Loucy (cell line): ENCODE data around the gene FGF5.

ENCODE experiments used
- H2AFZ ChIP-seq: fragments of 200-600 bp; sonication (generic); 2 replicates; pipeline ENCODE4 v1.6.0; 2016; ENCODE audit warnings: antibody characterized with exemption, mild to moderate bottlenecking, low read length, moderate library complexity
- H3F3A ChIP-seq: fragments of 200-600 bp; 2 replicates; pipeline ENCODE4 v1.6.0; 2016; ENCODE audit warnings: antibody characterized with exemption, low read depth, mild to moderate bottlenecking
- H3K27me3 ChIP-seq: fragments of 200-600 bp; sonication (generic); 2 replicates; pipeline ENCODE4 v1.6.1; 2014; ENCODE audit warnings: low read length, mild to moderate bottlenecking; ENCODE audit not compliant: insufficient read depth, poor library complexity, severe bottlenecking
- H3K36me3 ChIP-seq: fragments of 200-600 bp; sonication (generic); 2 replicates; pipeline ENCODE4 v1.6.1; 2016; ENCODE audit warnings: low read length; ENCODE audit not compliant: insufficient read depth
- H3K4me1 ChIP-seq: fragments of 200-600 bp; sonication (generic); 2 replicates; pipeline ENCODE4 v1.5.1; 2014; ENCODE audit warnings: low read length, mild to moderate bottlenecking; ENCODE audit not compliant: insufficient read depth, poor library complexity, severe bottlenecking
- H3K4me2 ChIP-seq: fragments of 200-600 bp; sonication (generic); 2 replicates; pipeline ENCODE4 v1.6.0; 2014; ENCODE audit warnings: antibody characterized with exemption, low read length, low read depth, mild to moderate bottlenecking; ENCODE audit not compliant: poor library complexity, severe bottlenecking
- H3K4me3 ChIP-seq: fragments of 200-600 bp; sonication (generic); 2 replicates; pipeline ENCODE4 v1.5.1; 2014; ENCODE audit warnings: low read length, mild to moderate bottlenecking, mixed read lengths; ENCODE audit not compliant: poor library complexity, severe bottlenecking
- H3K79me2 ChIP-seq: fragments of 200-600 bp; sonication (generic); 2 replicates; pipeline ENCODE4 v1.6.1; 2014; ENCODE audit warnings: low read length; ENCODE audit not compliant: insufficient read depth
- H3K9ac ChIP-seq: fragments of 200-600 bp; sonication (generic); 2 replicates; pipeline ENCODE4 v1.6.0; 2014; ENCODE audit warnings: mild to moderate bottlenecking, low read depth, low read length, moderate library complexity; ENCODE audit not compliant: poor library complexity, severe bottlenecking
- H3K9me2 ChIP-seq: fragments of 200-600 bp; sonication (generic); replicated peaks from 2 replicates; pipeline ENCODE4 v1.6.1; 2016; ENCODE audit warnings: low read depth, low read length, mixed read lengths
- H3K9me3 ChIP-seq: fragments of 200-600 bp; sonication (generic); 2 replicates; pipeline ENCODE4 v1.6.1; 2014; ENCODE audit warnings: mild to moderate bottlenecking, antibody characterized with exemption, low read length, low read depth; ENCODE audit not compliant: insufficient read depth
- H4K20me1 ChIP-seq: fragments of 200-600 bp; sonication (generic); 2 replicates; pipeline ENCODE4 v1.6.0; 2014; ENCODE audit warnings: antibody characterized with exemption, low read length, mild to moderate bottlenecking; ENCODE audit not compliant: insufficient read depth, poor library complexity, severe bottlenecking
- CTCF ChIP-seq: fragments of 200-600 bp; sonication (generic); conservative IDR thresholded peaks from 2 replicates; pipeline ENCODE4 v1.5.1; 2014; ENCODE audit warnings: mild to moderate bottlenecking, antibody characterized with exemption, low read length
- EZH2phosphoT487 ChIP-seq: fragments of 200-600 bp; IDR thresholded peaks from 2 replicates; pipeline ENCODE4 v1.6.1; 2018; ENCODE audit warnings: antibody characterized with exemption, mild to moderate bottlenecking, moderate library complexity, borderline replicate concordance

FGF5 gene

GRCh38 chr4:80308466-80308822 is 42.0 kb downstream of the FGF5 start:
- H3K4me2 ChIP-seq, result no peak overlapping the region

GRCh38 chr4:80309294-80310004 is 43.0 kb downstream of the FGF5 start:
- Histone ChIP-seq H3K4me1 (no peaks in the 10 kb centered on the region), H3F3A (no peaks in the 10 kb centered on the region), H4K20me1 (no peaks in the 10 kb centered on the region)

More at GRCh38 chr4:80308466-80308822, 42.0 kb downstream of the FGF5 start:
- Histone ChIP-seq H3F3A (no peaks in the 10 kb centered on the region), H3K36me3 (no peaks in the 10 kb centered on the region), H3K4me3 (no peak overlapping the region), H3K4me1 (no peaks in the 10 kb centered on the region), H3K27me3 (no peaks in the 10 kb centered on the region), H3K9me3 (no peaks in the 10 kb centered on the region), H4K20me1 (no peaks in the 10 kb centered on the region), H3K79me2 (no peaks in the 10 kb centered on the region), H3K9me2 (no peaks in the 10 kb centered on the region), H2AFZ (no peak overlapping the region), H3K9ac (no peak overlapping the region)
- no peak for TF ChIP-seq CTCF
- TF ChIP-seq EZH2phosphoT487, result no peak

GRCh38 chr4:80311130-80311529 is 44.7 kb downstream of the FGF5 start:
- Histone ChIP-seq H2AFZ (no peak overlapping the region), H3F3A (no peaks in the 10 kb centered on the region), H3K4me1 (no peaks in the 10 kb centered on the region), H3K4me3 (no peak overlapping the region), H3K27me3 (no peaks in the 10 kb centered on the region), H3K79me2 (no peaks in the 10 kb centered on the region), H3K9me2 (no peaks in the 10 kb centered on the region), H3K36me3 (no peaks in the 10 kb centered on the region), H3K4me2 (no peak overlapping the region), H4K20me1 (no peaks in the 10 kb centered on the region), H3K9ac (no peak overlapping the region), H3K9me3 (no peaks in the 10 kb centered on the region)
- TF ChIP-seq CTCF (no peak), EZH2phosphoT487 (no peak)

More at GRCh38 chr4:80309294-80310004, 43.0 kb downstream of the FGF5 start:
- Histone ChIP-seq H3K27me3 (no peaks in the 10 kb centered on the region), H3K36me3 (no peaks in the 10 kb centered on the region), H3K4me3 (no peak overlapping the region), H3K4me2 (no peak overlapping the region), H3K9me2 (no peaks in the 10 kb centered on the region), H3K9ac (no peak overlapping the region), H3K9me3 (no peaks in the 10 kb centered on the region), H3K79me2 (no peaks in the 10 kb centered on the region), H2AFZ (no peak overlapping the region; the same call in 1 of the 2 replicates)
- TF ChIP-seq CTCF (no peak), EZH2phosphoT487 (no peak)
